Chondrocyte (in vitro differentiated cells): ENCODE results near the gene ZNF280B. TPM values are rescaled to one million over a fixed set of nuclear protein-coding genes. Genes with fewer than 3 reads are reported as not detected.

Source experiments
- DNase-seq: peaks from one replicate; pipeline ENCODE4 v3.0.0; 2021; ENCODE audit warnings: mixed read lengths, low spot score
- H3K27ac Mint-ChIP-seq: one replicate; pipeline ENCODE4 v1.8.0; 2021; ENCODE audit warnings: mild to moderate bottlenecking, moderate library complexity, mixed read lengths; ENCODE audit not compliant: unreplicated experiment
- H3K27me3 Mint-ChIP-seq: 2 replicates; pipeline ENCODE4 v1.8.0; 2021; ENCODE audit warnings: low read depth, mixed read lengths
- H3K36me3 Mint-ChIP-seq: 2 replicates; pipeline ENCODE4 v1.8.0; 2021; ENCODE audit warnings: low read depth, mixed read lengths
- H3K4me1 Mint-ChIP-seq: 2 replicates; pipeline ENCODE4 v1.8.0; 2021; ENCODE audit warnings: low read depth, mild to moderate bottlenecking, mixed read lengths
- H3K4me3 Mint-ChIP-seq: one replicate; pipeline ENCODE4 v1.8.0; 2021; ENCODE audit warnings: mild to moderate bottlenecking, moderate library complexity, mixed read lengths; ENCODE audit not compliant: unreplicated experiment
- H3K9me3 Mint-ChIP-seq: 2 replicates; pipeline ENCODE4 v1.8.0; 2021; ENCODE audit warnings: low read depth, mixed read lengths
- total RNA-seq: library from RNA; stranded (reverse); gene quantifications from 3 replicates; pipeline ENCODE4 v1.2.1, GENCODE V29; 2021
- TF ChIP-seq, protein P1 (sequence below): fragments of 200-600 bp; sonication (generic); IDR thresholded peaks from 2 replicates; pipeline ENCODE4 v1.5.0; 2021; ENCODE audit warnings: antibody characterized with exemption, mild to moderate bottlenecking, moderate library complexity

The ZNF280B gene
- total RNA-seq, 1 donor from 2014 or later: 4.7 TPM

DNA sequence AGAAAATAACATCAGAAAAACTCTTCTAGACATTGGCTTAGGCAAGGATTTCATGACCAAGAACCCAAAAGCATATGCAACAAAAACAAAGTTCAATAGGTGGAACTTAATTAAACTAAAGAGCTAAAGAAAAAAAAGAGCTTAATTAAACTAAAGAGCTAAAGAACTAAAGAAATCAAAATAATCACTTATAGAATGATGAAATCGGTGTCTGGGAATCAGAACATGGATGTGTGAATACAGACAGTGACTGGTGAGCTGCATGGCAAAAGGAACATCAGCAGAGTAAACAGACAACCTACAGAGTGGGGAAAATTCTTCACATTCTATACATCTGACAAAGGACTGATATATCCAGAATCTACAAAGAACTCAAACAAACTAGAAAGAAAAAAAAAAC is 41.4 kb downstream of the ZNF280B start:
- no peak overlapping the region for H3K27ac Mint-ChIP-seq
- H3K27me3 Mint-ChIP-seq: peaks cover 48% of the 10 kb centered on the region
- peaks cover 17% of the 10 kb centered on the region for H3K9me3 Mint-ChIP-seq
- H3K4me3 Mint-ChIP-seq: no peak overlapping the region
- DNase-seq: no peak
- H3K36me3 Mint-ChIP-seq: no peaks in the 10 kb centered on the region
- TF ChIP-seq, protein P1, sequence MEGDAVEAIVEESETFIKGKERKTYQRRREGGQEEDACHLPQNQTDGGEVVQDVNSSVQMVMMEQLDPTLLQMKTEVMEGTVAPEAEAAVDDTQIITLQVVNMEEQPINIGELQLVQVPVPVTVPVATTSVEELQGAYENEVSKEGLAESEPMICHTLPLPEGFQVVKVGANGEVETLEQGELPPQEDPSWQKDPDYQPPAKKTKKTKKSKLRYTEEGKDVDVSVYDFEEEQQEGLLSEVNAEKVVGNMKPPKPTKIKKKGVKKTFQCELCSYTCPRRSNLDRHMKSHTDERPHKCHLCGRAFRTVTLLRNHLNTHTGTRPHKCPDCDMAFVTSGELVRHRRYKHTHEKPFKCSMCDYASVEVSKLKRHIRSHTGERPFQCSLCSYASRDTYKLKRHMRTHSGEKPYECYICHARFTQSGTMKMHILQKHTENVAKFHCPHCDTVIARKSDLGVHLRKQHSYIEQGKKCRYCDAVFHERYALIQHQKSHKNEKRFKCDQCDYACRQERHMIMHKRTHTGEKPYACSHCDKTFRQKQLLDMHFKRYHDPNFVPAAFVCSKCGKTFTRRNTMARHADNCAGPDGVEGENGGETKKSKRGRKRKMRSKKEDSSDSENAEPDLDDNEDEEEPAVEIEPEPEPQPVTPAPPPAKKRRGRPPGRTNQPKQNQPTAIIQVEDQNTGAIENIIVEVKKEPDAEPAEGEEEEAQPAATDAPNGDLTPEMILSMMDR: no peak
- peaks cover 2% of the 10 kb centered on the region for H3K4me1 Mint-ChIP-seq

DNA sequence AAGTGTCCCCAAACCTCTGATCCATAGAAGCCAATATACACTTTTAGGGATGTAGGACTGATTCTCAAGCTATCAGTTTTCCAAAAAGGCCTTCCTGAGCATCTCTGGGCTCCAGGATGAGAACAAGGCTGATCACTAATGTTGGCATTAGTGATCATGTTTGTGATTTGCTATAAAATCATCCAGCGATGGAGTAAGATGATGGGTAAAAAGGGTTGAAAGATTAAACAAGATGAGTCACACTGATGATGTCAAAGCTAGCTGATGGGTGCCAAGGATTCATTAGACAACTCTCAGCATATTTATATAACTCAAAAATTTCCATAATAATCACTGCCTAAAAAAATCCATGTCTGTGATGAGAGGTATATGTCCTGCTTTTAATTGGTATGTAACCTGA is 42.8 kb downstream of the ZNF280B start:
- DNase-seq: no peak

DNA sequence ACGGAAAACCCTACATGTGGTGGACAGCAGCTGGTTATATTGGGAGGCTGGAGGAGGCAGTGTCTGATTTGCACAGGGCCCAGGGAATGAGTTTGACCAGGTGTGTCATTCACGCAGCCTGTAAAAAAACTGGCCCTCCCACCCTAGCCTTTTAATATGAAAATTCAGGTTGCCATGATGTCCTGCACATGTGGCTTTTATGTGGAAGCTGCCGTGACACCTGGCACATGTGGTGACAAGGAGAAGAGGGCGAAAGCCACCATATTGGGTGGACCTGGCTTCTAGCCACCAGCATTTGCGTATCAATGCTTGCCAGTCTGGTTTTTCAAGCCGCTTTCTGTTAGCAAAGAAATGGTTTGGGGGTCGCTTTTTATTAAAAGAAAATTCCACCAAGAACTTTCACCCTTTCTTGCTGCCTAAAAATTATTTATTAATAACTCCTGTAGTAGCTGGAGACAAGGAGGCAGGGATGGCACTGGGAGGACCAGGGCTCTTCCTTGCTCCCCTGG is 43.4 kb downstream of the ZNF280B start:
- H3K4me3 Mint-ChIP-seq: no peak overlapping the region
- TF ChIP-seq, protein P1: no peak
- peaks cover 50% of the 10 kb centered on the region for H3K27me3 Mint-ChIP-seq
- DNase-seq: no peak
- H3K9me3 Mint-ChIP-seq: peaks cover 17% of the 10 kb centered on the region
- no peak overlapping the region for H3K27ac Mint-ChIP-seq
- no peaks in the 10 kb centered on the region for H3K36me3 Mint-ChIP-seq
- peaks cover 2% of the 10 kb centered on the region for H3K4me1 Mint-ChIP-seq

More for the DNA sequence above, 42.8 kb downstream of the ZNF280B start:
- Mint-ChIP-seq H3K4me3 (no peak overlapping the region), H3K9me3 (peaks cover 17% of the 10 kb centered on the region), H3K36me3 (no peaks in the 10 kb centered on the region), H3K27me3 (peaks cover 47% of the 10 kb centered on the region), H3K27ac (no peak overlapping the region), H3K4me1 (peaks cover 2% of the 10 kb centered on the region)
- TF ChIP-seq, protein P1: no peak

DNA sequence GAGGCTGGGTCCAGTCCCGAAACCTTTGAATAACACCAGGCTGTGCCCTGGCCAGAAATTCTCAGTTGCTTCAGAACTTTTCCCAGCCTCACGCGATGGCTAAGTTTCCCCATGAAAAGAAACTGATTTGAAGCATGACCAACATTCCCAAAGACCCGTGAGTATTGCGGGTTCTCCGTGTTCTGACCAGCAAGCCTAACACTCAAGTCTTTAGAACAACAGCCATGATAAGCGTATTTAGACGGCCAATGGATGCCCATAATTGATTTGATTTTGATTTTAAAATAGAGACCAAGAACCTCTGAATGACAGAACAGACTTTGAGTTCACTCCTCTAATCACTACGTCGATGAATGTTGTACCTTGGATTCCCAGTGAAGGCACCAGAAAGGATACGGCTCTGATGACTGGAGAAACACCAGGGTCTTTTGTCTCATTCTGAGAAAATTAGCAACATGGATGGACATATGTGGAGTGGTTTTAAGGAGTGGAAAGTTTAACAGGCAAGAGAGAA is 43.9 kb downstream of the ZNF280B start:
- TF ChIP-seq, protein P1: no peak
- Mint-ChIP-seq H3K9me3 (peaks cover 13% of the 10 kb centered on the region), H3K4me3 (no peak overlapping the region), H3K4me1 (peaks cover 2% of the 10 kb centered on the region), H3K36me3 (no peaks in the 10 kb centered on the region), H3K27ac (no peak overlapping the region), H3K27me3 (peaks cover 50% of the 10 kb centered on the region)
- DNase-seq: no peak

DNA sequence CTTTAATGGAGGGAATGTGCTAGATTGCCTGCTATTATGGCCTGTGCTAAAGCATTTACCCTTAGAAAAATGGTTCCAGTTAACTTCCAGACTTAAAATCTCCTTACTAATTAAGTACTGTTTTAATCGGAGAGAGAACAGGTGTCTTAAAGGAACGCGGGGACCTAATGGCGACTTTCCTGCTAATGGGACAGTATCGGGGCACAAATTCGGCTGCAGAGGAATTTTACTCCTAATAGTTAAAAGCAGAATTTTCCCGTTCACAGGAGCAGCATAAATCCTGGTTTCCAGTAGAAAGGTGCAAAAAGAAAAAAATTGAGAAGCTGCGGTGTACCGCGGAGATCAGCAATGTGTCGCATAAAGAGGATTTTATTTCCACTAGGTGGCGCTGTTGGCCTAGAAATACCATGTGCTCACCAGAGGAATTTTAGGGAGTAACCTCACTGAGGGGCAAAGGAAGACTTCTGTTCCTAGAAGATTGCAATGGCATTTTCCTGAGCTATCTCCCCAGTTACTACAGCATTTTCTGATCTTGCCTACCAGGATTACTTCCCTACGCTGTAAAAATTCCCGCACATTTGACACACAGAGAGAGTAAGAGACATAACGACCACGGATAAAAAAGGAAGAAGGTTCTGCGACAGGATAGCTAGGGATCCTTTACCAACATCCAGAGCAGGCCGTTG is 44.5 kb downstream of the ZNF280B start:
- Mint-ChIP-seq H3K9me3 (peaks cover 14% of the 10 kb centered on the region), H3K27ac (no peak overlapping the region), H3K4me1 (peaks cover 2% of the 10 kb centered on the region), H3K4me3 (no peak overlapping the region), H3K36me3 (peaks cover under 1% of the 10 kb centered on the region), H3K27me3 (peaks cover 48% of the 10 kb centered on the region)
- DNase-seq: no peak
- TF ChIP-seq, protein P1: peak; percentile 91
